Esophagus squamous epithelium (tissue), 5 donors: ENCODE data around the gene NR2C2. TPM values are rescaled to one million over a fixed set of nuclear protein-coding genes. Genes with fewer than 3 reads are reported as not detected.
A peak's percentile ranks its signal among the peaks of the same experiment; 100 is the strongest.

Experiments used
- DNase-seq: peaks from one replicate; lab custom pipeline; 2025; lab: John Stamatoyannopoulos, UW
- H3K27ac ChIP-seq, 4 donors: fragments of 200-600 bp; sonication (generic); one replicate each; pipeline ENCODE4 v1.5.1; 2016 to 2019; ENCODE audit warnings: mild to moderate bottlenecking in 1 of 4
- H3K27me3 ChIP-seq, 4 donors: fragments of 200-600 bp; sonication (generic); 1 replicate in 3 of 4; 2 replicates in 1 of 4; pipeline versions ENCODE4 v1.5.1 to v1.6.0; 2017 to 2021; ENCODE audit warnings: antibody characterized with exemption in 1 of 4
- H3K36me3 ChIP-seq, 3 donors: fragments of 200-600 bp; sonication (generic); one replicate each; pipeline ENCODE4 v1.5.1; 2016 to 2019
- H3K4me1 ChIP-seq, 3 donors: fragments of 200-600 bp; sonication (generic); one replicate each; pipeline ENCODE4 v1.5.1; 2017 to 2019
- H3K4me3 ChIP-seq, 4 donors: fragments of 200-600 bp; sonication (generic); 1 replicate in 3 of 4; 2 replicates in 1 of 4; pipeline ENCODE4 v1.5.1; 2016 to 2019; ENCODE audit warnings: mild to moderate bottlenecking in 2 of 4, moderate library complexity in 1 of 4
- H3K9me3 ChIP-seq, 3 donors: fragments of 200-600 bp; sonication (generic); one replicate each; pipeline ENCODE4 v1.5.1; 2016 to 2019
- POLR2A ChIP-seq, 4 donors: fragments of 450-650 bp; IDR thresholded peaks; one replicate each; pipeline ENCODE4 v1.6.1; 2017; ENCODE audit warnings: antibody characterized with exemption in 4 of 4, mild to moderate bottlenecking in 4 of 4, moderate library complexity in 3 of 4
- WGBS, 2 donors: methylation state at CpG; one replicate each; pipeline ENCODE4 v1.1.5; 2018; 5-methylcytosine and 5-hydroxymethylcytosine counted together
- intact Hi-C: fragments of 100-400 bp; cut with DNase I; formaldehyde crosslinking; loops from one replicate; pipeline ENCODE4 v1.15.0; 2022
- total RNA-seq, 4 donors: library from RNA; depleted of rRNA; stranded (reverse); fragments of >200 nt; gene quantifications; one replicate each; pipeline ENCODE4 v1.1.0, GENCODE V29; 2016
- TF ChIP-seq, protein P1 (sequence below), 6 experiments: fragments of 450-650 bp in 4 of 6; fragments of 200-600 bp in 2 of 6; sonication (generic) in 2 of 6; IDR thresholded peaks; one replicate each; pipeline ENCODE4 v1.5.1; 2016 to 2019; ENCODE audit warnings: antibody characterized with exemption in 6 of 6, mild to moderate bottlenecking in 4 of 6, moderate library complexity in 4 of 6
- donor health status: DM: yes; HTN: yes; CAD: no.

The NR2C2 gene
- total RNA-seq, 4 donors from 2014 or later = 14.1 to 37.2 (median 26.3) TPM

DNA sequence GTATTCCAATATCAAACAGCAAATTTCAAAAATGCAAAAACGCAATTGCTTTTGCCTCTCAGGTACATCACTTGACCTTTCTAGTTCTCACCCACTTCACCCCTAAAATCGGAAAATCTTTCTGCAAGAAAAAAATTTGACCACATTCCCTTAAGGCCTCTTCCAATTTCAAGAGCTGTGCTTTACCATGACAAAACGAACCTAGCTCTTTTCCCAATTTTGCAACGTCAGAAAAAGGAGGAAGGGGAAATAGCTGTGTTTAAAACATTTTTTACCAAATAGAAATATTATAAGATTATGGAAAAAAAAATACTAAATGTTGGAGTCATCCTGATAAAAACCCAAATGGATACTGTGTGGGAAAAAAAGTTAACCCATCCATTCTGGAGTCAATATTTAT, 1.1 kb upstream of the NR2C2 start:
- no peak for TF ChIP-seq POLR2A (IDR thresholded peaks at IDR 0.05)
- TF ChIP-seq, protein P1, sequence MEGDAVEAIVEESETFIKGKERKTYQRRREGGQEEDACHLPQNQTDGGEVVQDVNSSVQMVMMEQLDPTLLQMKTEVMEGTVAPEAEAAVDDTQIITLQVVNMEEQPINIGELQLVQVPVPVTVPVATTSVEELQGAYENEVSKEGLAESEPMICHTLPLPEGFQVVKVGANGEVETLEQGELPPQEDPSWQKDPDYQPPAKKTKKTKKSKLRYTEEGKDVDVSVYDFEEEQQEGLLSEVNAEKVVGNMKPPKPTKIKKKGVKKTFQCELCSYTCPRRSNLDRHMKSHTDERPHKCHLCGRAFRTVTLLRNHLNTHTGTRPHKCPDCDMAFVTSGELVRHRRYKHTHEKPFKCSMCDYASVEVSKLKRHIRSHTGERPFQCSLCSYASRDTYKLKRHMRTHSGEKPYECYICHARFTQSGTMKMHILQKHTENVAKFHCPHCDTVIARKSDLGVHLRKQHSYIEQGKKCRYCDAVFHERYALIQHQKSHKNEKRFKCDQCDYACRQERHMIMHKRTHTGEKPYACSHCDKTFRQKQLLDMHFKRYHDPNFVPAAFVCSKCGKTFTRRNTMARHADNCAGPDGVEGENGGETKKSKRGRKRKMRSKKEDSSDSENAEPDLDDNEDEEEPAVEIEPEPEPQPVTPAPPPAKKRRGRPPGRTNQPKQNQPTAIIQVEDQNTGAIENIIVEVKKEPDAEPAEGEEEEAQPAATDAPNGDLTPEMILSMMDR (IDR thresholded peaks at IDR 0.05) = no peak
- no peak for DNase-seq
- 15 to 33% methylated on average over 4 of the region's 4 CpGs for WGBS, 2 donors
- Histone ChIP-seq H3K36me3 (peaks cover 8 to 36% (median 12%) of the 10 kb centered on the region in 3 donors), H3K27ac (peak overlapping the region in 3 of 4 donors; percentile 97 to 100 (median 99)), H3K9me3 (no peaks in the 10 kb centered on the region), H3K4me1 (peaks cover 15 to 65% (median 31%) of the 10 kb centered on the region in 3 donors), H3K4me3 (peak overlapping the region; percentile 74 to 94 (median 82)), H3K27me3 (no peaks in the 10 kb centered on the region)
- intact Hi-C loops = no loop called here

DNA sequence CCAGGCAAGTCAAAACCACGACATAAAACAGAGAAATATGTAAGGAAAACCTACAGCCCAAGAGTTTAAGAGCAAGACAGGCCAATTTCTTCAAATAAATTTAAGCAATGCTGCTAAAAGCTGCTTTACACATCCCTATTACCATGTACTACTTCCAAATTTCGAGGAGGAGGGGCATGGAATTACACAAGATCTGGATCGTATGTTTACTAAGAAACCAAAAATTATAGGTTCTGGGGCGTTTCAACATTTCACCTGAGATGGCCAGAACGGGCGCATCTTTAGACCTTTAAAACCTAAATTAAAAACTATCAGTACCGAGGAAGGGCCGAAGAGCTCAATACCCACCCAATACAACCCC, 664 bp upstream of the NR2C2 start:
- 0% methylated on average over 6 to 8 of the region's 8 CpGs for WGBS, 2 donors
- Histone ChIP-seq H3K27me3 (no peaks in the 10 kb centered on the region), H3K27ac (peak overlapping the region; percentile 97 to 100 (median 100)), H3K4me1 (peaks cover 15 to 65% (median 31%) of the 10 kb centered on the region in 3 donors), H3K9me3 (no peaks in the 10 kb centered on the region), H3K4me3 (peak overlapping the region; percentile 74 to 94 (median 82)), H3K36me3 (peaks cover 8 to 36% (median 12%) of the 10 kb centered on the region in 3 donors)
- intact Hi-C loops = no loop called here
- TF ChIP-seq, protein P1 (IDR thresholded peaks at IDR 0.05) = no peak
- no peak for TF ChIP-seq POLR2A (IDR thresholded peaks at IDR 0.05)
- DNase-seq = no peak

DNA sequence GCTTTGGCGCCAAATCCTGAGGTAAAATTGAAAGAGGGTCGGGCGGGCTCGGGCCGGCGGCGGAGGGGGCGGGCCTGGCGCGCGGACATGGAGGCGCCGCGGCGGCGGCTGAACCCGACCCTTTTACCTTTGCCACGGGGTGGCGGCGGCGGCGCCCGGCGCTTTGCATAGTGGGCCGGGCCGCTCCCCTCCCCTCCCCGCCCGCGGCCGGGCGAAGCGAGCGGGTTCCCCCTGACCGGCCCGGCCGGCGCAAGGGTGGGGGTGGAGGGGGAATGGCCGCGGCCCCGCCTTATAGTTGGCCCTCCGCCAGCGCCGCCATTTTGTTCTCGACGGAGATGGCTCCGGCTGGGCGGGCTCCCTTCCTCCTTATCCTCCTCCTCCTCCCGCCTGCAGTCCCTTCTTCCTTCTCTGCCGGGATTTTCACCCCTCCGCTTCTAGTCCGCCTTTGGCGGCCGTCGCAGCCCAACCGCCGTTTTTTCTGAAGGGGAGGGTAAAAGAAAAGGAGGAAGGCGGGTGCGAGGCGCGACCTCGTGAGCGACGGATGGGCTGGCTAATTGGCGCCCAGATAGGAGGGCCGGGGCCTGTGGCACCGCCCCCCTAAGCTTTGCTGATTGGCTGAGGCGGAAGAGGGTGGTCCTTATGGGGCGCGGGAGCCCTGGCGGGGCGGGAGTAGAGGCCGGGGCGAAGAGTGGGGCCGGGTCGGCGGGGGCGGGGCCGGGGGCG, 664 bp downstream of the NR2C2 start:
- intact Hi-C loops = no loop called here
- peaks cover 8 to 27% (median 12%) of the 10 kb centered on the region in 3 donors for H3K36me3 ChIP-seq
- H3K27ac ChIP-seq = peak overlapping the region; percentile 97 to 100 (median 100)
- H3K27me3 ChIP-seq = no peaks in the 10 kb centered on the region
- 0 to 1% methylated on average over 4 to 34 of the region's 79 CpGs for WGBS, 2 donors
- TF ChIP-seq, protein P1 (IDR thresholded peaks at IDR 0.05) = peak in 1 of 6 experiments; percentile 6
- peak in 1 of 4 donors; percentile 9 for TF ChIP-seq POLR2A (IDR thresholded peaks at IDR 0.05)
- no peaks in the 10 kb centered on the region for H3K9me3 ChIP-seq
- peaks cover 15 to 57% (median 31%) of the 10 kb centered on the region in 3 donors for H3K4me1 ChIP-seq
- peak overlapping the region; percentile 74 to 94 (median 82) for H3K4me3 ChIP-seq
- DNase-seq = peak; percentile 72

DNA sequence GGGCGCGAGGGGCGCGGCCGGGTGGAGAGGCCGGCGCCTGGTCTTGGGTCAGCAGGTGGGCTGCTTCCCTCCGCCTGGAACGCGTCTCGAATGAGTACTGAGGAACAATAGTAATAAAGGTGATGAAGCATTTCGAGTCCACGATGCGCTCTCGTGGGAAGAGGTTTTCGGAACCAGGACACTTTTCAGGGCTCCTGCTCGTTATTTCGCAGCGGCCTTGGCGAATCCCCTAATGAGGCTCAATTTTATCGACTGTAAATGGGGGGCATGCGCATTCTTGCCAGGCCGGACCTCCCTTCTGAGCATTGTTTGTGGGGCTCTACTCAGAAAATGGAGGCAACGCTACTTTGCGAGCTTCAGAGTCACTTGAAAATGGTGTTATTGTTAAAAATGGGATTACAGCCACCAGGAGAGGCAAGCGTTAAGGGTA, 1.2 kb downstream of the NR2C2 start:
- 0% methylated on average over 3 to 21 of the region's 26 CpGs for WGBS, 2 donors
- no peak for DNase-seq

More for the DNA sequence above, 1.2 kb downstream of the NR2C2 start:
- peaks cover 8 to 21% (median 12%) of the 10 kb centered on the region in 3 donors for H3K36me3 ChIP-seq
- H3K9me3 ChIP-seq = no peaks in the 10 kb centered on the region
- peaks cover 15 to 56% (median 31%) of the 10 kb centered on the region in 3 donors for H3K4me1 ChIP-seq
- H3K4me3 ChIP-seq = peak overlapping the region; percentile 74 to 94 (median 82)
- intact Hi-C loops = no loop called here
- peak overlapping the region; percentile 97 to 100 (median 100) for H3K27ac ChIP-seq
- TF ChIP-seq POLR2A (IDR thresholded peaks at IDR 0.05) = no peak
- TF ChIP-seq, protein P1 (IDR thresholded peaks at IDR 0.05) = no peak
- H3K27me3 ChIP-seq = no peaks in the 10 kb centered on the region
